ENCODE data around the gene CHD5.

Gene CHD5

GRCh38 chr1:6099787-6100765 lies 80.0 kb downstream of the CHD5 start:
- DNase-seq (ENCODE audit: low read depth in 2 of 2), result no peak

- DNase-seq (ENCODE audit: low read depth in 2 of 2), result no peak
Measured at GRCh38 chr1:6099297-6099696, 80.8 kb downstream of the CHD5 start.

GRCh38 chr1:6098303-6099215 lies 81.6 kb downstream of the CHD5 start:
- DNase-seq (ENCODE audit: low read depth in 2 of 2), result no peak

GRCh38 chr1:6097824-6098223 lies 82.3 kb downstream of the CHD5 start:
- DNase-seq (ENCODE audit: low read depth in 2 of 2), result no peak

GRCh38 chr1:6097117-6097595 lies 83.0 kb downstream of the CHD5 start:
- no peak for DNase-seq (ENCODE audit: low read depth in 2 of 2)

GRCh38 chr1:6096243-6097116 lies 83.6 kb downstream of the CHD5 start:
- DNase-seq (ENCODE audit: low read depth in 2 of 2), result no peak

- DNase-seq (ENCODE audit: low read depth in 2 of 2), result no peak
Measured at GRCh38 chr1:6095511-6096242, 84.4 kb downstream of the CHD5 start.

- no peak for DNase-seq (ENCODE audit: low read depth in 2 of 2)
Measured at GRCh38 chr1:6094801-6095505, 85.2 kb downstream of the CHD5 start.

- DNase-seq (ENCODE audit: low read depth in 2 of 2), result no peak
Measured at GRCh38 chr1:6094246-6094645, 85.9 kb downstream of the CHD5 start.

GRCh38 chr1:6093611-6094010 lies 86.5 kb downstream of the CHD5 start:
- DNase-seq (ENCODE audit: low read depth in 2 of 2), result no peak

GRCh38 chr1:6093071-6093470 lies 87.0 kb downstream of the CHD5 start:
- DNase-seq (ENCODE audit: low read depth in 2 of 2), result no peak

- no peak for DNase-seq (ENCODE audit: low read depth in 2 of 2)
Measured at GRCh38 chr1:6092211-6092610, 87.9 kb downstream of the CHD5 start.

GRCh38 chr1:6091823-6092109 lies 88.4 kb downstream of the CHD5 start:
- no peak for DNase-seq (ENCODE audit: low read depth in 2 of 2)

GRCh38 chr1:6090996-6091822 lies 88.9 kb downstream of the CHD5 start:
- no peak for DNase-seq (ENCODE audit: low read depth in 2 of 2)

GRCh38 chr1:6090288-6090687 lies 89.8 kb downstream of the CHD5 start:
- no peak for DNase-seq (ENCODE audit: low read depth in 2 of 2)

GRCh38 chr1:6088956-6089355 lies 91.2 kb downstream of the CHD5 start:
- DNase-seq (ENCODE audit: low read depth in 2 of 2), result no peak

- DNase-seq (ENCODE audit: low read depth in 2 of 2), result no peak
Measured at GRCh38 chr1:6087958-6088357, 92.2 kb downstream of the CHD5 start.

- DNase-seq (ENCODE audit: low read depth in 2 of 2), result no peak
Measured at GRCh38 chr1:6087377-6087772, 92.7 kb downstream of the CHD5 start.

- no peak for DNase-seq (ENCODE audit: low read depth in 2 of 2)
Measured at GRCh38 chr1:6086762-6087376, 93.3 kb downstream of the CHD5 start.
